Ectodermal cell (in vitro differentiated cells): Measurements from ENCODE around the gene PSIP1.
"Not testable (repeated sequence)": the region's sequence is repeated elsewhere in the genome, so short reads cannot be mapped to it uniquely, and the experiment has no call there.

Source experiments
- H3K27ac ChIP-seq: 2 replicates; pipeline ENCODE4 v1.7.0; 2013; ENCODE audit warnings: mild to moderate bottlenecking, low read depth, low read length; ENCODE audit not compliant: insufficient read depth, poor library complexity, severe bottlenecking
- H3K27me3 ChIP-seq: 2 replicates; pipeline ENCODE4 v1.7.0; 2013; ENCODE audit warnings: mild to moderate bottlenecking, low read length; ENCODE audit not compliant: insufficient read depth, control insufficient read depth, poor library complexity, severe bottlenecking
- H3K36me3 ChIP-seq: one replicate; pipeline ENCODE4 v1.7.0; 2013; ENCODE audit warnings: low read length; ENCODE audit not compliant: control insufficient read depth, insufficient read depth
- H3K4me1 ChIP-seq: one replicate; pipeline ENCODE4 v1.7.0; 2013; ENCODE audit warnings: low read length; ENCODE audit not compliant: control insufficient read depth, insufficient read depth
- H3K4me3 ChIP-seq: 2 replicates; pipeline ENCODE4 v1.7.0; 2013; ENCODE audit warnings: low read depth, low read length, control low read depth; ENCODE audit not compliant: insufficient read depth
- H3K9me3 ChIP-seq: 2 replicates; pipeline ENCODE4 v1.7.0; 2013; ENCODE audit warnings: mild to moderate bottlenecking, low read length, moderate library complexity; ENCODE audit not compliant: control insufficient read depth
- WGBS, 2 experiments: methylation state at CpG; one replicate each; pipeline ENCODE4 v1.1.7; 2013; ENCODE audit warnings: missing lambda C conversion rate in 2 of 2; 5-methylcytosine and 5-hydroxymethylcytosine counted together

PSIP1 gene

DNA sequence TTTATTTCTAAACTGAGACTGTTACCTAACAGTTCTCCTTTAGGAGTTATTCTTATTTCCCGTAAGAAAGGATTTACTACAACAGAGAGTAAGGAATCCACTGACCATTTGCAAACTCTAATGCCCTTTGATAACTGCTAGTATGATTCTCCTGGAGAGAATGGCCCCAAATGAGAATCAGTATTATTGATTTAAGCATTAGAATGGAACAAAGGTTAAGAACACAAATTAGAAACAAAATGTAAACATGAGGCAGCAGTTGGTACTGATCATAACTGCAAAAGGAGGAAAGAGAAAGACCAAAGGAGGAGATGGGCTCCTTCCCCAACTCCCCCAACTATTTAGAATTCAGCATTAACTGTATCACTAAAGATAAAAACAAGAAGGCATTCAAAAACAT, 30.7 kb downstream of the PSIP1 start:
- Histone ChIP-seq H3K36me3 (peaks cover 38% of the 10 kb centered on the region), H3K27ac (no peak overlapping the region), H3K4me3 (no peak overlapping the region), H3K9me3 (no peaks in the 10 kb centered on the region), H3K27me3 (no peaks in the 10 kb centered on the region), H3K4me1 (no peaks in the 10 kb centered on the region)
- 100% methylated on average over 1 of the region's 1 CpG; no CpG with 5 or more reads in 1 of the 2 experiments for WGBS, 2 experiments

DNA sequence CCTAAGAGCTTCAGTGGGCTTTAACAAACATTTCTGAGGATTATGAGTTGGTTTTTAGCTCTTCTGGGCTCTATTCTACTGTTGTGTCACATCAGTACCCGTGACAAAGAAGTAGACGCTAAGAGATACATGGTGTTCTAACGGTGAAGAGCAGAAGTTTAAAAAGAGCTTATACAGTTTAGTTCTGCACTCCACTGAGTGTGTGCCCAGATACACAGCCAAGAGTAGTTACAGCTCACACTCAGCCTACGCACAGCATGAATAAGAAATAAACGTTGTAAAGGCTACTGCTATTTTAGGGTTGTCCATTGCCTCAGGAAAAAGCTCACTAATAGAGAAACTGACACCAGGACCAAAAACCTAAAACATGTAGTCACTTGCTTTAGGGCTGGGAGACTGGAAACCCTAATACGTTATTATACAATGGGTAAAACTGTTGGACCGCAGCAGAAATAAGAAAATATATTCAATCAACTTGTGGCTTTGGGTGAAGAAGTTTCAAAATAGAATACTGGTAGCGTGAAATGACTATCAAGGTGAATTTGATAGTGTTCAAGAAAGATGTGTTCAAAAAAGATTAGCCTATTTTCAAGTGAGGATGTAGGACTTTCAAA, 34.7 kb downstream of the PSIP1 start:
- Histone ChIP-seq H3K9me3 (no peaks in the 10 kb centered on the region), H3K4me3 (no peak overlapping the region), H3K27ac (no peak overlapping the region), H3K36me3 (peaks cover 29% of the 10 kb centered on the region), H3K27me3 (no peaks in the 10 kb centered on the region), H3K4me1 (no peaks in the 10 kb centered on the region)
- WGBS, 2 experiments, result 95 to 96% methylated on average over 8 of the region's 8 CpGs

DNA sequence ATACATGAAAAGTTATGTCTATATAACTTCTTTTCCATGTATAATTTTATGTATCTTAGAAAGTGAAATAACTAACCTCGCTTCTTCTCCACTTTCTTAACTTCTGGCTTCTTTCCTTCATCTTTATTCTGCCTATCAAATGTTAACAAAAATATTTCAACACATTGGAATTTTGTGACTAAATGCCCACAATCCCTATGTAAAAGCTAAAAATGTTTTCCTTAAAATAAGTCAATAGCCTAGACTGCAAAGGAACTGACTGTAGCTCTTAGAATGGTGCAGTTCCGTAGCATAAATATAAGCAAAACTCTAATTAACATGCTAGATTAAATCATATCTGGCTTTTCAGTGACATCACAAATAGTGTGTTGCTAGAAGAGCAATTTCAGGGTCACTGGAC, 40.9 kb downstream of the PSIP1 start:
- Histone ChIP-seq H3K9me3 (no peaks in the 10 kb centered on the region), H3K36me3 (peaks cover 47% of the 10 kb centered on the region), H3K27ac (no peak overlapping the region), H3K27me3 (no peaks in the 10 kb centered on the region), H3K4me3 (no peak overlapping the region), H3K4me1 (no peaks in the 10 kb centered on the region)
- WGBS, 2 experiments, result 86 to 97% methylated on average over 1 to 2 of the region's 2 CpGs

DNA sequence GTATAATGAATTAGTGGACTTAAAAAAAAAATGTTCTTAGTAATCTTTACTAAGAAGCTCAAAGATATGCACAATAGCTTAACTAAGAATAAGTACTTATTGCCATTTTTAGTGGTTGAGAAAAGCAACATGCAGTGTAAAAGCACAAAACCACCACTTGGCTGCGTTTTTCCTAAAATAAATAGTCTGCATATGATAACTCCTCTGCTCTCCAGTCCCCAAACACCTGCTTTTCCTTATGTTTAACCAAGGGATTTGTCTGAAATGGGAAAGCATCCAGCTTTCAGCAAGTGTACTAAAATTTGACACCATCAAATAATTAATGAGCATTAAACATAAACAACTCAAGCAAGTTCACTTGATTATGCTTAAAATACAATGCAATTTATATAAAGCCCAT, 41.4 kb downstream of the PSIP1 start:
- no peaks in the 10 kb centered on the region for H3K9me3 ChIP-seq
- H3K27ac ChIP-seq, result no peak overlapping the region
- peaks cover 47% of the 10 kb centered on the region for H3K36me3 ChIP-seq
- WGBS, 2 experiments, result 87 to 91% methylated on average over 1 of the region's 1 CpG
- no peaks in the 10 kb centered on the region for H3K4me1 ChIP-seq
- no peak overlapping the region for H3K4me3 ChIP-seq
- no peaks in the 10 kb centered on the region for H3K27me3 ChIP-seq

DNA sequence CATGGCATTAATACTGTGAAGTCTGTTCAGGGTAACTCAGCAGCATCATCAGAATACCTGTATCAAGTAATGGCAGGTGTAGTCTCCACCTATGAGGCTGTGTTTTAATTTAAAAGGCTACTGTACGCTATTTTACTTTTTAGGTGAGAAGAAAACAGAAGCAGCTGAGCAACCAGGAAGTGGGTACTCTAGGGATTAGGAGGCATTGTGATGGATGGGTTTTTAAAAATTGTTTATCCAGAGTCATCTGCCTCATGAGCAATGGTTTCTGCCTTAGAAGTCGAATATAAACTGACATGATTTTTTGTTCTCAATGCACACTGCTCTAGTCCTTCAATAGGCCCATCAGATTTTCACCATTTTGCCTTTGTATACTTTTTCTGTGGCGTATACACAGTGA, 42.6 kb downstream of the PSIP1 start:
- Histone ChIP-seq H3K4me3 (no peak overlapping the region), H3K4me1 (no peaks in the 10 kb centered on the region), H3K27me3 (no peaks in the 10 kb centered on the region), H3K36me3 (peaks cover 47% of the 10 kb centered on the region), H3K9me3 (no peaks in the 10 kb centered on the region), H3K27ac (no peak overlapping the region)
- WGBS, 2 experiments, result 96 to 97% methylated on average over 3 of the region's 3 CpGs

DNA sequence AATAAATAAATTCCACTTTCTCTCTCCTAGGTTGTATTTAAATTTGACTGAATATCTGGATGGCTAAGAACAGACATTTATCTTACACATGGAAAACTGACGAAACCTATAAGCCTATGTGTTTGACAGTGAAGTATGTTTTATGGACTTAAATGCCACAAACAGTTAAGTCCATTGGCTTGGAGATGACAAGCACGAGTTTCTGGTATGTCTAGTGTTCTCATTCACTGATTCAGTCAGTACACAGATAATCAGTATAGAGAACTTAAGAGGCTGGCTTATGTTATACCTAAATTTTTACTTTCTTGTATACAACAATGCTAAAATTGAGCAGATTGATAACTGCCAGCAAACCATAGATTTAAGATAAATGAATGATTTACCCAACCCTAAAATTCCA, 49.2 kb downstream of the PSIP1 start:
- H3K4me3 ChIP-seq, result no peak overlapping the region
- no peaks in the 10 kb centered on the region for H3K27me3 ChIP-seq
- H3K9me3 ChIP-seq, result no peaks in the 10 kb centered on the region
- no peaks in the 10 kb centered on the region for H3K4me1 ChIP-seq
- 90 to 100% methylated on average over 2 of the region's 2 CpGs for WGBS, 2 experiments
- H3K27ac ChIP-seq, result no peak overlapping the region
- peaks cover 19% of the 10 kb centered on the region for H3K36me3 ChIP-seq

DNA sequence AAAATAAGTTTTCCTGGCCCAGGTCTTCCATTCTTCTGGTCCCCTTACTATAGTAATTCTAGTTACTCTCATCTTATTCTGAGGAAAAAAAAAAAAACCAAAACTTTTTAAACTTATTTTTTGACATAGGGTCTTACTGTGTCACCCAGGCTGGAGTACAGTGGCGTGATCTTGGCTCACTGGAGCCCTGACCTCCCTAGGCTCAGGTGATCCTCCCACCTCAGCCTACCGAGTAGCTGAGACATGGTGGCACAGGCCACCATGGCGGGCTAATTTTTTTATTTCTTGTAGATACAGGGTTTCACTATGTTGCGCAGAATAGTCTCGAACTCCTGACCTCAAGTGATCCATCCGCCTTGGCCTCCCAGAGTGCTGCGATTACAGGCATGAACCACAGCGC, 49.7 kb downstream of the PSIP1 start:
- Histone ChIP-seq H3K27ac (no peak overlapping the region), H3K4me1 (no peaks in the 10 kb centered on the region), H3K9me3 (no peaks in the 10 kb centered on the region), H3K36me3 (peaks cover 18% of the 10 kb centered on the region), H3K4me3 (no peak overlapping the region), H3K27me3 (no peaks in the 10 kb centered on the region)
- WGBS, 2 experiments, result 92 to 95% methylated on average over 8 of the region's 8 CpGs

DNA sequence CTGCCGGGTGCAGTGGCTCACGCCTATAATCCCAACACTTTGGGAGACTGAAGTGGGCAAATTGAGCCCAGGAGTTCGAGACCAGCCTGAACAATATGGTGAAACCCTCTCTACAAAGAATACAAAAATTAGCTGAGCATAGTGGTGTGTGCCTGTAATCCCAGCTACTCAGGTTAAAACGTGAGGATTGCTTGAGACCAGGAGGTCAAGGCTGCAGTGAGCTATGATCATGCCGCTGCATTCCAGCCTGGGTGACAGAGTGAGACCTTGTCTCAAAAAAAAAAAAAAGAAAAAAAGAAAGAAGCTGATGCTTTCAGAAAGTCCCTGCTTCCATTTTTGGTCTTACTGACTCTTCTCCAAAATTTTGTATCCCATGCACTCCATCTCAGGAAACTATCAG, 56.8 kb downstream of the PSIP1 start:
- Histone ChIP-seq H3K9me3 (no peaks in the 10 kb centered on the region), H3K36me3 (peaks cover 22% of the 10 kb centered on the region), H3K27ac (no peak overlapping the region), H3K4me1 (no peaks in the 10 kb centered on the region), H3K4me3 (no peak overlapping the region), H3K27me3 (no peaks in the 10 kb centered on the region)
- 94 to 95% methylated on average over 5 of the region's 5 CpGs for WGBS, 2 experiments

DNA sequence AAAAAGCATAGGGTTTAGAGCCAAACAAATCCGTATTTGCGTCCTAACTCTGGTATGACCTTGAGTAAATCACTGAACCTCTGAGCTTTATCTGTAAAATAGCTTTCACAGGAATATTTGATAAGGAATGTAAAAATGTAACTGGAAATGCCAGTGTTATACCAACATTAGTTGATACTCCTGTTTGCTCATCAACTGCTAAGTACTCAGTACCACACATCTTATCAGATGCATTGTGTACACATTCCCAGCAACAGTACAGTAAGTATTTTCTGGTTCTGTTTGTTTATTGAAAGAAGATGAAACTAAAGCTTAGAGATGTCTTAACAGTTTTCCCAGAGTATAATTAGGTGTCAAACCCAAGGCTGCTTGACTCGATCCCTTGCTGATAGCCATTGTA, 66.6 kb downstream of the PSIP1 start:
- H3K4me1 ChIP-seq, result no peaks in the 10 kb centered on the region
- peaks cover 67% of the 10 kb centered on the region for H3K36me3 ChIP-seq
- WGBS, 2 experiments, result 96 to 100% methylated on average over 3 of the region's 3 CpGs
- no peaks in the 10 kb centered on the region for H3K27me3 ChIP-seq
- no peak overlapping the region for H3K4me3 ChIP-seq
- H3K9me3 ChIP-seq, result no peaks in the 10 kb centered on the region
- H3K27ac ChIP-seq, result no peak overlapping the region

DNA sequence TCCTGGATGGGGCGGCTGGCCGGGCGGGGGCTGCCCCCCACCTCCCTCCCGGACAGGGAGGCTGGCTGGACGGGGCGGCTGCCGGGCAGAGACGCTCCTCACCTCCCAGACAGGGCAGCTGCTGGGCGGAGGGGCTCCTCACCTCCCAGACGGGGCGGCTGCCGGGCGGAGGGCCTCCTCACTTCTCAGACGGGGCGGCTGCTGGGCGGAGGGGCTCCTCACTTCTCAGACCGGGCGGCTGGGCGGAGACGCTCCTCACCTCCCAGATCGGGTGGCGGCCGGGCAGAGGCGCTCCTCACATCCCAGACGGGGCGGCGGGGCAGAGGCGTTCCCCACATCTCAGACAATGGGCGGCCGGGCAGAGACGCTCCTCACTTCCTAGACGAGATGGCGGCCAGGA, 68.5 kb downstream of the PSIP1 start:
- WGBS, 2 experiments, result 97% methylated on average over 33 of the region's 33 CpGs
- not testable (repeated sequence) for H3K4me3 ChIP-seq, H3K9me3 ChIP-seq, H3K27me3 ChIP-seq, H3K27ac ChIP-seq, H3K4me1 ChIP-seq
- H3K36me3 ChIP-seq, result peaks cover 65% of the 10 kb centered on the region

DNA sequence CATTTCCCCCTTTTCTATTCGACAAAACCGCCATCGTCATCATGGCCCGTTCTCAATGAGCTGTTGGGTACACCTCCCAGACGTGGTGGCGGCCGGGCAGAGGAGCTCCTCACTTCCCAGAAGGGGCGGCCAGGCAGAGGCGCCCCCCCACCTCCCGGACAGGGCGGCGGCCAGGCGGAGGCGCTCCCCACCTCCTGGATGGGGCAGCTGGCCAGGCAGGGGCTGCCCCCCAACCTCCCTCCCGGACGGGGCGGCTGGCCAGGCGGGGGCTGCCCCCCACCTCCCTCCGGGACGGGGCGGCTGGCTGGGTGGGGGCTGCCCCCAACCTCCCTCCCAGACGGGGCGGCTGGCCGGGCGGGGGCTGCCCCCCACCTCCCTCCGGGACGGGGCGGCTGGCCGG, 68.9 kb downstream of the PSIP1 start:
- H3K27ac ChIP-seq, H3K4me1 ChIP-seq, H3K9me3 ChIP-seq, H3K27me3 ChIP-seq, H3K4me3 ChIP-seq: not testable (repeated sequence)
- H3K36me3 ChIP-seq, result peaks cover 61% of the 10 kb centered on the region
- 93 to 94% methylated on average over 28 to 29 of the region's 29 CpGs for WGBS, 2 experiments
